Progenitor cell of endocrine pancreas (in vitro differentiated cells): ENCODE measurements around the gene PTCD1. TPM values are rescaled to one million over a fixed set of nuclear protein-coding genes. Genes with fewer than 3 reads are reported as not detected.
"Not testable (repeated sequence)": the region's sequence is repeated elsewhere in the genome, so short reads cannot be mapped to it uniquely, and the experiment has no call there.

Source experiments
- DNase-seq: peaks from one replicate; pipeline ENCODE4 v3.0.0; 2021; ENCODE audit warnings: low spot score; ENCODE audit not compliant: unreplicated experiment
- H3K27ac Mint-ChIP-seq: 2 replicates; pipeline ENCODE4 v1.8.0; 2021; ENCODE audit warnings: mild to moderate bottlenecking, moderate library complexity, mixed read lengths
- H3K27me3 Mint-ChIP-seq: 2 replicates; pipeline ENCODE4 v1.8.0; 2021; ENCODE audit warnings: mixed read lengths
- H3K36me3 Mint-ChIP-seq: 2 replicates; pipeline ENCODE4 v1.8.0; 2022; ENCODE audit warnings: mixed read lengths; ENCODE audit not compliant: insufficient read depth
- H3K4me1 Mint-ChIP-seq: 2 replicates; pipeline ENCODE4 v1.8.0; 2021; ENCODE audit warnings: low read depth, mixed read lengths
- H3K4me3 Mint-ChIP-seq: 2 replicates; pipeline ENCODE4 v1.8.0; 2021; ENCODE audit warnings: low read depth, mild to moderate bottlenecking, moderate library complexity, mixed read lengths
- H3K9me3 Mint-ChIP-seq: 2 replicates; pipeline ENCODE4 v1.8.0; 2021; ENCODE audit warnings: low read depth, mixed read lengths
- total RNA-seq: library from RNA; stranded (reverse); gene quantifications from 2 replicates; pipeline ENCODE4 v1.2.1, GENCODE V29; 2021
- TF ChIP-seq, protein P1 (sequence below): fragments of 200-600 bp; sonication (generic); IDR thresholded peaks from one replicate; pipeline ENCODE4 v1.5.0; 2021; ENCODE audit warnings: antibody characterized with exemption, mild to moderate bottlenecking; ENCODE audit not compliant: unreplicated experiment

The PTCD1 gene
- total RNA-seq, 1 donor from 2014 or later, result 16.8 TPM

DNA sequence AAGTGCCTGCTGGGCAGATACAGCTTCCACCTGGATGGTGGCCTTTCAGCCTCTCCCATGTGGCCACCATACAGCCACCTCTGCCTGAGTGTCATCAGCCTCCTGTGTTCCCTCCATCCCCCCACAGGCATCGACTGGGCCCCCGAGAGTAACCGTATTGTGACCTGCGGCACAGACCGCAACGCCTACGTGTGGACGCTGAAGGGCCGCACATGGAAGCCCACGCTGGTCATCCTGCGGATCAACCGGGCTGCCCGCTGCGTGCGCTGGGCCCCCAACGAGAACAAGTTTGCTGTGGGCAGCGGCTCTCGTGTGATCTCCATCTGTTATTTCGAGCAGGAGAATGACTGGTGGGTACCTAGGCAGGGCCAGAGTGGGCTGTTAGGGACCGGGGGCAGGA lies 50.7 kb downstream of the PTCD1 start:
- H3K27me3 Mint-ChIP-seq, result no peaks in the 10 kb centered on the region
- no peak overlapping the region for H3K27ac Mint-ChIP-seq
- H3K9me3 Mint-ChIP-seq, result no peaks in the 10 kb centered on the region
- H3K36me3 Mint-ChIP-seq, result peaks cover 5% of the 10 kb centered on the region
- no peak for DNase-seq
- H3K4me1 Mint-ChIP-seq, result no peaks in the 10 kb centered on the region
- H3K4me3 Mint-ChIP-seq, result no peak overlapping the region
- TF ChIP-seq, protein P1, sequence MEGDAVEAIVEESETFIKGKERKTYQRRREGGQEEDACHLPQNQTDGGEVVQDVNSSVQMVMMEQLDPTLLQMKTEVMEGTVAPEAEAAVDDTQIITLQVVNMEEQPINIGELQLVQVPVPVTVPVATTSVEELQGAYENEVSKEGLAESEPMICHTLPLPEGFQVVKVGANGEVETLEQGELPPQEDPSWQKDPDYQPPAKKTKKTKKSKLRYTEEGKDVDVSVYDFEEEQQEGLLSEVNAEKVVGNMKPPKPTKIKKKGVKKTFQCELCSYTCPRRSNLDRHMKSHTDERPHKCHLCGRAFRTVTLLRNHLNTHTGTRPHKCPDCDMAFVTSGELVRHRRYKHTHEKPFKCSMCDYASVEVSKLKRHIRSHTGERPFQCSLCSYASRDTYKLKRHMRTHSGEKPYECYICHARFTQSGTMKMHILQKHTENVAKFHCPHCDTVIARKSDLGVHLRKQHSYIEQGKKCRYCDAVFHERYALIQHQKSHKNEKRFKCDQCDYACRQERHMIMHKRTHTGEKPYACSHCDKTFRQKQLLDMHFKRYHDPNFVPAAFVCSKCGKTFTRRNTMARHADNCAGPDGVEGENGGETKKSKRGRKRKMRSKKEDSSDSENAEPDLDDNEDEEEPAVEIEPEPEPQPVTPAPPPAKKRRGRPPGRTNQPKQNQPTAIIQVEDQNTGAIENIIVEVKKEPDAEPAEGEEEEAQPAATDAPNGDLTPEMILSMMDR, result no peak

DNA sequence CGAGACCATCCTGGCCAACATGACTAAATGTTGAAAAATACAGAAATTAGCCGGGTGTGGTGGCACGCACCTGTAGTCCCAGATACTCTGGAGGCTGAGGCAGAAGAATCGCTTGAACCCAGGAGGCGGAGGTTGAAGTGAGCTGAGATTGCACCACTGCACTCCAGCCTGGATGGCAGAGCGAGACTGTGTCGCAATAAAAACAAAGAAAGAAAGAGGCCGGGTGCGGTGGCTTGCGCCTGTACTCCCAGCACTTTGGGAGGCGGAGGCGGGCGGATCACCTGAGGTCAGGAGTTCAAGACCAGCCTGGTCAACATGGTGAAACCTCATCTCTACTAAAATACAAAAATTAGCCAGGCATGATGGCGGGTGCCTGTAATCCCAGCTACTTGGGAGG lies 51.4 kb downstream of the PTCD1 start:
- DNase-seq, H3K4me3 Mint-ChIP-seq, H3K36me3 Mint-ChIP-seq, H3K4me1 Mint-ChIP-seq, H3K9me3 Mint-ChIP-seq, H3K27ac Mint-ChIP-seq, H3K27me3 Mint-ChIP-seq: not testable (repeated sequence)

DNA sequence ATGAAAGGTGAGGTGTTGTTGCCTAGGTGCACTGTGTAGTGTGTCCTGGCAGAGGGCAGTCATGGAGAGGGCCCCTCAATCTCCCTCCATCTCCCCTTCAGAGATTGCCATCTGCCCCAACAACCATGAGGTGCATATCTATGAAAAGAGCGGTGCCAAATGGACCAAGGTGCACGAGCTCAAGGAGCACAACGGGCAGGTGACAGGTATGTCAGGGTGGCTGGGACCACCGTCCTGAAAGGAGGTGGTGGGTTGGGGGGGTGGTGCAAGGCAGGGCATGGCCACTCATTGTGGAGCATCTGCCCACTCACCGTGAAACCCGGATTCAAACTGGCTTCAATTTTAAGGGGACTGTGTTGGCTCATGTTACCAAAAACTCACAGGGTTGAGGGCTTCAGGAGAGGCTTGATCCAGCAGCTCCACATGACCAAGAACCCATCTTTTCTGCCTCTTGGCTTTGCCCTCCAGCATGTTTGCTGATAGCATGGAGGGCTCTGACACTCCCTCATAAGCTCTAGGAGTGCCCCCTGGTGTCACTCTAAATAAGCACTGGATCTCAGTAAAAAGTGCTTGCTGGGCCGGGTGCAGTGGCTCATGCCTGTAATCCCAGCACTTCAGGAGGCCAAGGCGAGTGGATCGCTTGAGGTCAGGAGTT lies 51.9 kb downstream of the PTCD1 start:
- TF ChIP-seq, protein P1, result no peak
- no peak for DNase-seq
- H3K4me3 Mint-ChIP-seq, result no peak overlapping the region
- H3K4me1 Mint-ChIP-seq, result no peaks in the 10 kb centered on the region
- peaks cover 5% of the 10 kb centered on the region for H3K36me3 Mint-ChIP-seq
- H3K9me3 Mint-ChIP-seq, result no peaks in the 10 kb centered on the region
- H3K27me3 Mint-ChIP-seq, result no peaks in the 10 kb centered on the region
- no peak overlapping the region for H3K27ac Mint-ChIP-seq

DNA sequence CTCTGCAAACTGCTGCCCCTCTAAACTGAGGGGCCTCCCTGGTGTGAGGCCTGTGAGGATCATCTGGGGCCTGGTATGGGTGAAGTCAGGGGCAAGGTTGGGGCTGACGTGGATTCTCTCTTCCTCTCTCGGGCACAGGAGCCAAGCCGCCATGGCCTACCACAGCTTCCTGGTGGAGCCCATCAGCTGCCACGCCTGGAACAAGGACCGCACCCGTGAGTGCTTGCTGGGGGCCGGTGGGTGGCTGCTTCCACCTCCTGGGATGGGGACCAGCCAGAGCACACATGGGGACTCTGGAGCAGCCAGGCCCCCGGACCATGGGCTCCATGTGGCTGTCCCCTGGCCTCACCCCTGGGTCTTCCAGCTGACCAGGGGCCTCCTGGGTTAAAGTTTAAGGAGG lies 53.0 kb downstream of the PTCD1 start:
- TF ChIP-seq, protein P1, result no peak
- Mint-ChIP-seq H3K27ac (no peak overlapping the region), H3K9me3 (no peaks in the 10 kb centered on the region), H3K36me3 (peaks cover 5% of the 10 kb centered on the region), H3K4me3 (no peak overlapping the region), H3K4me1 (no peaks in the 10 kb centered on the region), H3K27me3 (no peaks in the 10 kb centered on the region)
- no peak for DNase-seq

DNA sequence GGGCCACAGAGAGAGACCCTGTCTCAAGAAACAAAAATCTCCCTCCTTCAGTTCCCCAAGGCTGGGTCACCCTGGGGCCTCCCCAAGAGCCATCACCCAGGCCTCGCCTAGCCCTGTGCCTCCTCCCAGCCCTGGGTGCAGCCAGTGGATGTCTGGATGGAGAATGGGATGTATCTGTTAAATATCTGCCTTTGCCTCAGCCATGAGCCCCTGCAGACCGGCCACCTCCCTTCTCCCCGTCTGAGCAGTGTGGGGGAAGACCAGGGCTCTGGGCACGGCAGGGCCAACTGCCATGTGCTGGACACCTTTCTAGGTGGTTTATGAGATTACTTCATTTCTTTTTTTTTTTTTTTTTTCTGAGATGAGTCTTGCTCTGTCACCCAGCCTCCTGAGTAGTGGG lies 54.1 kb downstream of the PTCD1 start:
- no peak overlapping the region for H3K27ac Mint-ChIP-seq
- no peak for DNase-seq
- TF ChIP-seq, protein P1, result no peak
- no peak overlapping the region for H3K4me3 Mint-ChIP-seq
- H3K36me3 Mint-ChIP-seq, result peaks cover 5% of the 10 kb centered on the region
- no peaks in the 10 kb centered on the region for H3K27me3 Mint-ChIP-seq
- no peaks in the 10 kb centered on the region for H3K4me1 Mint-ChIP-seq
- no peaks in the 10 kb centered on the region for H3K9me3 Mint-ChIP-seq

DNA sequence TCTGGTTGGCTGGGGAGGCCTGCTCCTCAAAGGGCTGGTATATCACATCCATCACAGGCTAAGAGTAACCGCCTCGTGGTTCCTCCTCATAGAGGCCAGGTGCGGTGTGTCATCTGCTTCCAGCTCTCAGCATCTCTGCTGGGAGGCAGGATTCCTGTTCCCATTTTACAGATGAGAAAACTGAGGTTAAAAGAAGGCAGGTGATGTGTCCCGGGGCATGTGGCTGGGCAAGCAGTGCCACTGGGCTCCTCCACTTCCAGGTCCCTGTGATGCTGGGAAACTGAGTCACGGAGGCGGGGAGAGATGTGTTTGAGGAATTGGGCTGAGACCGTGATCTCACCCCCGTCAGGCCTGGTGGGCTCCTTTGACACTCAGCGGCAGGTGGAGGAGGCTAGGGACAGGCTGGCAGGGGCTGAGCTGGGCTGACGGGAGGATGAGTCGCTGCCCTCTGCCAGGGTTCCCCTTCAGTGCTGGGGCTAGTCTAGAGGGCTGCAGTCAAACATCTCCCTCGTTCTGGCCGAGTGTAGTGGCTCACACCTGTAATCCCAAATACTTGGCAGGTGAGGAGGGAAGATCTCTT lies 54.7 kb downstream of the PTCD1 start:
- no peak overlapping the region for H3K4me3 Mint-ChIP-seq
- no peaks in the 10 kb centered on the region for H3K9me3 Mint-ChIP-seq
- H3K27me3 Mint-ChIP-seq, result no peaks in the 10 kb centered on the region
- no peak for DNase-seq
- H3K36me3 Mint-ChIP-seq, result peaks cover 6% of the 10 kb centered on the region
- H3K27ac Mint-ChIP-seq, result no peak overlapping the region
- H3K4me1 Mint-ChIP-seq, result no peaks in the 10 kb centered on the region
- TF ChIP-seq, protein P1, result no peak
